K562 (cell line): Measurements from ENCODE around the gene MEGF11. TPM values are rescaled to one million over a fixed set of nuclear protein-coding genes. Genes with fewer than 3 reads are reported as not detected.
A peak's percentile ranks its signal among the peaks of the same experiment; 100 is the strongest.

Source experiments
- BRF1 ChIP-seq: IDR thresholded peaks from 3 replicates; pipeline ENCODE4 v1.6.1; 2011; ENCODE audit warnings: borderline replicate concordance, mild to moderate bottlenecking; ENCODE audit not compliant: insufficient read length; ENCODE audit errors: extremely low read depth
- IRF2 ChIP-seq: sonication (generic); formaldehyde crosslinking; IDR thresholded peaks from 2 replicates; pipeline ENCODE4 v1.8.1; 2022; ENCODE audit warnings: mild to moderate bottlenecking, missing genetic modification reagents
- MIER1 ChIP-seq: fragments of 450-650 bp; IDR thresholded peaks from 2 replicates; pipeline ENCODE4 v1.6.1; 2016; ENCODE audit warnings: antibody characterized with exemption, mild to moderate bottlenecking, low read depth
- PBX2 ChIP-seq, 2 experiments: IDR thresholded peaks in 1 of 2; conservative IDR thresholded peaks in 1 of 2; 2 replicates each; pipeline ENCODE4 v1.6.1; 2016; ENCODE audit warnings: low read depth in 2 of 2, mild to moderate bottlenecking in 1 of 2, missing compliant biosample characterization in 1 of 2, missing genetic modification characterization in 1 of 2, moderate library complexity in 1 of 2
- POLR3G ChIP-seq: IDR thresholded peaks from 2 replicates; pipeline ENCODE4 v1.6.1; 2011; ENCODE audit not compliant: insufficient read length, insufficient replicate concordance; ENCODE audit errors: extremely low read depth
- PRPF4 ChIP-seq: fragments of 200-400 bp; formaldehyde crosslinking; IDR thresholded peaks from one replicate; pipeline ENCODE4 v1.6.1; 2017; ENCODE audit warnings: low read length, low read depth, mild to moderate bottlenecking; ENCODE audit not compliant: insufficient read depth, poor library complexity, severe bottlenecking
- ZFP30 ChIP-seq: fragments of 250-450 bp; sonication (Bioruptor Pico); IDR thresholded peaks from 2 replicates; pipeline ENCODE4 v1.8.0; 2022; ENCODE audit warnings: moderate library complexity, mild to moderate bottlenecking, inconsistent platforms, borderline replicate concordance
- ZNF280A ChIP-seq: fragments of 450-650 bp; IDR thresholded peaks from 2 replicates; pipeline ENCODE4 v1.6.1; 2018; ENCODE audit warnings: mild to moderate bottlenecking, low read depth; ENCODE audit not compliant: partially characterized antibody
- ZNF280B ChIP-seq: fragments of 250-450 bp; sonication (Bioruptor Pico); IDR thresholded peaks from 2 replicates; pipeline ENCODE4 v1.5.1; 2021; ENCODE audit warnings: mild to moderate bottlenecking
- ZNF830 ChIP-seq: fragments of 250-450 bp; sonication (Bioruptor Pico); IDR thresholded peaks from 2 replicates; pipeline ENCODE4 v1.5.0; 2021; ENCODE audit warnings: mild to moderate bottlenecking
- polyA plus RNA-seq, 8 experiments: library from polyadenylated mRNA; depleted of rRNA in 4 of 8; stranded (reverse) in 5 of 8; unstranded in 3 of 8; fragments of >200 nt; fragmentation: Nextera tagmentation in 2 of 8; fragmentation: Illumina TruSeq in 1 of 8; extraction: Ambion mirVana in 2 of 8; extraction: Trizol in 1 of 8; gene quantifications; 2 replicates each; pipeline versions ENCODE4 v1.2.1 to v1.2.3, GENCODE V29; 2011 to 2014; ENCODE audit warnings: inconsistent platforms in 1 of 8, missing spikeins in 1 of 8
- total RNA-seq, 7 experiments: library from RNA; depleted of rRNA in 6 of 7; stranded (reverse); fragments of >200 nt in 6 of 7; fragmentation: Illumina TruSeq in 2 of 7; extraction: Trizol in 2 of 7; gene quantifications; 2 replicates each; pipeline versions ENCODE4 v1.2.1 to v1.2.3, GENCODE V29; 2011 to 2021; ENCODE audit warnings: low replicate concordance in 1 of 7
- TF ChIP-seq, protein P1 (sequence below): sonication (generic); formaldehyde crosslinking; IDR thresholded peaks from 2 replicates; pipeline ENCODE4 v1.8.0; 2023; ENCODE audit warnings: missing genetic modification reagents, mild to moderate bottlenecking, borderline replicate concordance
- TF ChIP-seq, protein P2 (sequence below), 2 experiments: fragments of 250-450 bp in 1 of 2; fragments of 450-650 bp in 1 of 2; sonication (Bioruptor Pico) in 1 of 2; IDR thresholded peaks; 2 replicates each; pipeline versions ENCODE4 v1.6.1 to v1.8.0; 2016 to 2021; ENCODE audit warnings: mild to moderate bottlenecking in 2 of 2, moderate library complexity in 2 of 2, missing compliant biosample characterization in 1 of 2, missing genetic modification characterization in 1 of 2

Gene MEGF11
- total and polyA plus RNA-seq, 9 of the 15 experiments (the other 6 are each of a cell fraction or from before 2014, with no cell fraction given) = 0.06 to 0.23 (median 0.20) TPM; not detected in 6

DNA sequence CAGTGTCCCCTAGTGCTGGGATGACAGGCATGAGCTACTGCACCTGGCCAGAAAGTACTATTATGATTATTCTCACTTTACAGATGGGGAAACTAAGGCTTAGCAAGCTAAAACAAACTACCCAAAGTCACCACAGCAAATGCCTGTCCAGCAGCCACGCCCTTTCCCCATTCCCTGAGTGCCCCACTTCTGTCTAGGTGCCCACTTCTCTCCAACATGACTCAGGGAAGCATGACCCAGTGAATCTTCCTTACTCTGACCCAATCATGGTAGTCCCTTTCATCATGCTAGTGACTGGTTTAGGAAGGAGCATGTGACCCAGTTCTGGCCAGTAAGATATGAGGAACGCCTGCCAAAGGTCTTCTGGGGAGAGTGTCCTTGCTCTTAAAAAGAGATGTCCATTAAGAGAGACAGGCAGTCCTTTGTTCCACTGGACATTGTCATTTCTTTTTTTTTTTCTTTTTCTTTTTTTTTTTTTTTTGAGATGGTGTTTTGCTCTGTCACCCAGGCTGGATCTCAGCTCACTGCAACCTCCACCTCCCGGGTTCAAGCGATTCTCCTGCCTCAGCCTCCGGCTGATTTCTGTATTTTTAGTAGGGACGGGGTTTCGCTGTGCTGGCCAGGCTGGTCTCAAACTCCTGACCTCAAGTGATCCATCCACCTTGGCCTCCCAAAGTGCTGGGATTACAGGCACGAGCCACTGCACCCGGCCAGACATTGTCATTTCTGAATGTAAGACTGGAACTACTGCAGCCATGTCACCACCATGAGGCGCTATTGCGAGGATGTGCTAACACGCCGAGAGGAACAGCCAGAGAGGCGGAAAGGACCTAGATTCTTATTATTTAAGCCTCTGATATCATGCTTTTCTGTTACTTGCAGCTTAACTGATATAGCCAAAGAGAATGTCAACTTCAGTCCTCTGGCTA is 19.8 kb downstream of the MEGF11 start (continued):
- TF ChIP-seq, protein P1, sequence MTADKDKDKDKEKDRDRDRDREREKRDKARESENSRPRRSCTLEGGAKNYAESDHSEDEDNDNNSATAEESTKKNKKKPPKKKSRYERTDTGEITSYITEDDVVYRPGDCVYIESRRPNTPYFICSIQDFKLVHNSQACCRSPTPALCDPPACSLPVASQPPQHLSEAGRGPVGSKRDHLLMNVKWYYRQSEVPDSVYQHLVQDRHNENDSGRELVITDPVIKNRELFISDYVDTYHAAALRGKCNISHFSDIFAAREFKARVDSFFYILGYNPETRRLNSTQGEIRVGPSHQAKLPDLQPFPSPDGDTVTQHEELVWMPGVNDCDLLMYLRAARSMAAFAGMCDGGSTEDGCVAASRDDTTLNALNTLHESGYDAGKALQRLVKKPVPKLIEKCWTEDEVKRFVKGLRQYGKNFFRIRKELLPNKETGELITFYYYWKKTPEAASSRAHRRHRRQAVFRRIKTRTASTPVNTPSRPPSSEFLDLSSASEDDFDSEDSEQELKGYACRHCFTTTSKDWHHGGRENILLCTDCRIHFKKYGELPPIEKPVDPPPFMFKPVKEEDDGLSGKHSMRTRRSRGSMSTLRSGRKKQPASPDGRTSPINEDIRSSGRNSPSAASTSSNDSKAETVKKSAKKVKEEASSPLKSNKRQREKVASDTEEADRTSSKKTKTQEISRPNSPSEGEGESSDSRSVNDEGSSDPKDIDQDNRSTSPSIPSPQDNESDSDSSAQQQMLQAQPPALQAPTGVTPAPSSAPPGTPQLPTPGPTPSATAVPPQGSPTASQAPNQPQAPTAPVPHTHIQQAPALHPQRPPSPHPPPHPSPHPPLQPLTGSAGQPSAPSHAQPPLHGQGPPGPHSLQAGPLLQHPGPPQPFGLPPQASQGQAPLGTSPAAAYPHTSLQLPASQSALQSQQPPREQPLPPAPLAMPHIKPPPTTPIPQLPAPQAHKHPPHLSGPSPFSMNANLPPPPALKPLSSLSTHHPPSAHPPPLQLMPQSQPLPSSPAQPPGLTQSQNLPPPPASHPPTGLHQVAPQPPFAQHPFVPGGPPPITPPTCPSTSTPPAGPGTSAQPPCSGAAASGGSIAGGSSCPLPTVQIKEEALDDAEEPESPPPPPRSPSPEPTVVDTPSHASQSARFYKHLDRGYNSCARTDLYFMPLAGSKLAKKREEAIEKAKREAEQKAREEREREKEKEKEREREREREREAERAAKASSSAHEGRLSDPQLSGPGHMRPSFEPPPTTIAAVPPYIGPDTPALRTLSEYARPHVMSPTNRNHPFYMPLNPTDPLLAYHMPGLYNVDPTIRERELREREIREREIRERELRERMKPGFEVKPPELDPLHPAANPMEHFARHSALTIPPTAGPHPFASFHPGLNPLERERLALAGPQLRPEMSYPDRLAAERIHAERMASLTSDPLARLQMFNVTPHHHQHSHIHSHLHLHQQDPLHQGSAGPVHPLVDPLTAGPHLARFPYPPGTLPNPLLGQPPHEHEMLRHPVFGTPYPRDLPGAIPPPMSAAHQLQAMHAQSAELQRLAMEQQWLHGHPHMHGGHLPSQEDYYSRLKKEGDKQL (CRISPR knock-in tag) = no peak
- TF ChIP-seq IRF2 (CRISPR knock-in tag) (no peak), MIER1 (no peak), ZNF830 (CRISPR knock-in tag) (no peak), ZFP30 (no peak), ZNF280B (no peak), BRF1 (no peak), ZNF280A (no peak), PBX2 (CRISPR knock-in tag; IDR thresholded peaks at IDR 0.05; ENCODE audit: low read depth) (no peak), PBX2 (tag; conservative IDR thresholded peaks at IDR 0.05; ENCODE audit: low read depth) (no peak), POLR3G (no peak), PRPF4 (no peak)
- TF ChIP-seq, protein P2, sequence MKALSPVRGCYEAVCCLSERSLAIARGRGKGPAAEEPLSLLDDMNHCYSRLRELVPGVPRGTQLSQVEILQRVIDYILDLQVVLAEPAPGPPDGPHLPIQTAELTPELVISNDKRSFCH (CRISPR knock-in tag; IDR thresholded peaks at IDR 0.05) = no peak
- TF ChIP-seq, protein P2 (tag; IDR thresholded peaks at IDR 0.05) = 0 out of 2 replicates have a peak, but pooled peaks have one; percentile 34
